Mucosa of descending colon (tissue), 3 donors: ENCODE measurements around the gene NDUFV3. TPM values are rescaled to one million over a fixed set of nuclear protein-coding genes. Genes with fewer than 3 reads are reported as not detected.
"Not testable (repeated sequence)": the region's sequence is repeated elsewhere in the genome, so short reads cannot be mapped to it uniquely, and the experiment has no call there.

ENCODE experiments used
- ATAC-seq: fragments of 200-7000 bp; cut with Tn5 transposase; one replicate; pipeline ENCODE4 v1.9.1; 2020; ENCODE audit warnings: mild to moderate bottlenecking, moderate library complexity
- DNase-seq, 3 donors: peaks; one replicate each; pipeline ENCODE4 v3.0.0-alpha.2; 2020
- H3K36me3 ChIP-seq: fragments of 200-600 bp; one replicate; pipeline ENCODE4 v1.8.0; 2021; ENCODE audit warnings: low read depth, mild to moderate bottlenecking
- H3K4me1 ChIP-seq: fragments of 200-600 bp; one replicate; pipeline ENCODE4 v1.8.0; 2021; ENCODE audit warnings: low read depth, mild to moderate bottlenecking
- H3K4me3 ChIP-seq: fragments of 200-600 bp; one replicate; pipeline ENCODE4 v1.8.0; 2021; ENCODE audit warnings: mild to moderate bottlenecking
- H3K9me3 ChIP-seq: fragments of 200-600 bp; one replicate; pipeline ENCODE4 v1.8.0; 2021; ENCODE audit warnings: mild to moderate bottlenecking
- intact Hi-C, 2 donors: fragments of 100-400 bp; cut with DNase I in 1 of 2; cut with micrococcal nuclease in 1 of 2; formaldehyde crosslinking; loops; one replicate each; pipeline versions ENCODE4 v1.11.0 to v1.11.1; 2022; cut with DNase I, micrococcal nuclease
- total RNA-seq, 3 donors: library from RNA; stranded (reverse); fragmentation: NEBNext Ultra II Directional in 2 of 3; extraction: Animal tissue kit (Norgen Biotek cat#: 25700) in 2 of 3; gene quantifications; one replicate each; pipeline versions ENCODE4 v1.2.1 to v1.2.4, GENCODE V29; 2021 to 2023
- TF ChIP-seq, protein P1 (sequence below): fragments of 200-600 bp; IDR thresholded peaks from one replicate; pipeline ENCODE4 v1.8.0; 2022; ENCODE audit warnings: antibody characterized with exemption, mild to moderate bottlenecking
- donor health status: DM: no; HTN: no; CAD: no; lungs with moderate emphysema.
- donor health status: DM: no; HTN: no; CAD: no.
- donor health status: DM: no; HTN: yes; CAD: no.

NDUFV3 gene
- total RNA-seq, 3 donors from 2014 or later, result 36.9 to 54.4 (median 38.5) TPM

GRCh38 chr21:42887326-42887725 is 5.8 kb upstream of the NDUFV3 start:
- Histone ChIP-seq H3K9me3 (no peaks in the 10 kb centered on the region), H3K4me1 (no peaks in the 10 kb centered on the region), H3K4me3 (no peak overlapping the region), H3K36me3 (no peaks in the 10 kb centered on the region)
- DNase-seq (no peak), ATAC-seq (no peak)
- intact Hi-C loops, result no loop called here
- TF ChIP-seq, protein P1, sequence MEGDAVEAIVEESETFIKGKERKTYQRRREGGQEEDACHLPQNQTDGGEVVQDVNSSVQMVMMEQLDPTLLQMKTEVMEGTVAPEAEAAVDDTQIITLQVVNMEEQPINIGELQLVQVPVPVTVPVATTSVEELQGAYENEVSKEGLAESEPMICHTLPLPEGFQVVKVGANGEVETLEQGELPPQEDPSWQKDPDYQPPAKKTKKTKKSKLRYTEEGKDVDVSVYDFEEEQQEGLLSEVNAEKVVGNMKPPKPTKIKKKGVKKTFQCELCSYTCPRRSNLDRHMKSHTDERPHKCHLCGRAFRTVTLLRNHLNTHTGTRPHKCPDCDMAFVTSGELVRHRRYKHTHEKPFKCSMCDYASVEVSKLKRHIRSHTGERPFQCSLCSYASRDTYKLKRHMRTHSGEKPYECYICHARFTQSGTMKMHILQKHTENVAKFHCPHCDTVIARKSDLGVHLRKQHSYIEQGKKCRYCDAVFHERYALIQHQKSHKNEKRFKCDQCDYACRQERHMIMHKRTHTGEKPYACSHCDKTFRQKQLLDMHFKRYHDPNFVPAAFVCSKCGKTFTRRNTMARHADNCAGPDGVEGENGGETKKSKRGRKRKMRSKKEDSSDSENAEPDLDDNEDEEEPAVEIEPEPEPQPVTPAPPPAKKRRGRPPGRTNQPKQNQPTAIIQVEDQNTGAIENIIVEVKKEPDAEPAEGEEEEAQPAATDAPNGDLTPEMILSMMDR, result no peak

GRCh38 chr21:42892582-42892930 is 553 bp upstream of the NDUFV3 start:
- DNase-seq, result no peak
- intact Hi-C loops, result no loop called here
- TF ChIP-seq, protein P1, result no peak
- no peaks in the 10 kb centered on the region for H3K9me3 ChIP-seq
- peak overlapping the region; percentile 76 for H3K4me3 ChIP-seq
- ATAC-seq, result peak; percentile 32
- no peaks in the 10 kb centered on the region for H3K4me1 ChIP-seq
- H3K36me3 ChIP-seq, result no peaks in the 10 kb centered on the region

DNA sequence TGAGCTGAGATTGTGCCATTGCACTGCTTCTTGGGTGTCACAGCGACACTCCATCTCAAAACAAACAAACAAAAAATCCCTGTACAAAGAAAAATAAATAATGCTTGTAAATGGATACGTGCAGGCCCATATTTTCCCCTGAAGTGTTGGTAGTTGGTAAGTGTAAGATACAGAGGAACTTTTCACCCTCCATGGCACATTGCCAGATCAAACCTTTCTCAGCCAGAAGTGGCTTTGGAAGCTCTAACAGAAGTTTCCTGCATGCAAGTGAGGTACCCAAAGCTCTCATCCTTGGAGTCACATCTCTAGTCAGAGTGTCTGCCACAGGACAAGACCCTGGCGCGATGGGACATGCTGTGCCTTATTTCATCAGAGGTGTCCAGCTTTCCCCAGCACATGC is 7.3 kb downstream of the NDUFV3 start:
- Histone ChIP-seq H3K4me3 (no peak overlapping the region), H3K9me3 (no peaks in the 10 kb centered on the region), H3K36me3 (peaks cover 15% of the 10 kb centered on the region), H3K4me1 (no peaks in the 10 kb centered on the region)
- TF ChIP-seq, protein P1, result no peak
- ATAC-seq (no peak), DNase-seq (no peak)
- intact Hi-C loops, result no loop called here

- no peak for DNase-seq
- H3K4me3 ChIP-seq, result no peak overlapping the region
- no peak for ATAC-seq
- intact Hi-C loops, result no loop called here
- no peaks in the 10 kb centered on the region for H3K4me1 ChIP-seq
- no peaks in the 10 kb centered on the region for H3K9me3 ChIP-seq
- peaks cover 15% of the 10 kb centered on the region for H3K36me3 ChIP-seq
- TF ChIP-seq, protein P1, result no peak
Observed at GRCh38 chr21:42903817-42904216, 10.7 kb downstream of the NDUFV3 start.

GRCh38 chr21:42905195-42905594 is 12.1 kb downstream of the NDUFV3 start:
- H3K9me3 ChIP-seq, result no peaks in the 10 kb centered on the region
- no peak for ATAC-seq
- H3K4me1 ChIP-seq, result no peaks in the 10 kb centered on the region
- intact Hi-C loops, result no loop called here
- DNase-seq, result no peak
- H3K4me3 ChIP-seq, result no peak overlapping the region
- peaks cover 15% of the 10 kb centered on the region for H3K36me3 ChIP-seq
- TF ChIP-seq, protein P1, result no peak

DNA sequence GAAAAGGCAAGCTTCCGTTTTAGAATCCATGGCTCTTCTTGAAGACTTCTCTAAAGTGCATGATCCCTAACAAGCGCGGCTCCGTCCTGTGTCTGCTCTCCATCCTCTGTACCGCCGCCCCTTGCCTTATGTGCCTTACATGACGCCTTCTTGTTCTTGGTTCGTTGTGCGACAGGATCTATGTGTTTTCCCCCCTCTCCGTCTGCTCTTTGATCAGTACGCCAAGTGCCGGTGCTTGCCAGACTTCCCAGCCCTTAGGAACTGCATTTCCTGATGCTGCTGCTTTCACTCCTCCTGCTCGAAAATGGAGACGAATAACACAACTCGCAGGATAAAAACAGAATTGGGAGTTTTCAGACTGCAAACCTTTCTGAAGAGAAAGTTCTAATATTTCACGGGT is 13.1 kb downstream of the NDUFV3 start:
- no peaks in the 10 kb centered on the region for H3K9me3 ChIP-seq
- intact Hi-C loops, result no loop called here
- no peak for ATAC-seq
- TF ChIP-seq, protein P1, result no peak
- peaks cover 15% of the 10 kb centered on the region for H3K36me3 ChIP-seq
- DNase-seq, result no peak
- no peak overlapping the region for H3K4me3 ChIP-seq
- no peaks in the 10 kb centered on the region for H3K4me1 ChIP-seq

GRCh38 chr21:42908484-42908883 is 15.4 kb downstream of the NDUFV3 start:
- DNase-seq, H3K4me3 ChIP-seq, H3K4me1 ChIP-seq, ATAC-seq, H3K9me3 ChIP-seq, intact Hi-C loops: not testable (repeated sequence)
- H3K36me3 ChIP-seq, result peaks cover 13% of the 10 kb centered on the region

DNA sequence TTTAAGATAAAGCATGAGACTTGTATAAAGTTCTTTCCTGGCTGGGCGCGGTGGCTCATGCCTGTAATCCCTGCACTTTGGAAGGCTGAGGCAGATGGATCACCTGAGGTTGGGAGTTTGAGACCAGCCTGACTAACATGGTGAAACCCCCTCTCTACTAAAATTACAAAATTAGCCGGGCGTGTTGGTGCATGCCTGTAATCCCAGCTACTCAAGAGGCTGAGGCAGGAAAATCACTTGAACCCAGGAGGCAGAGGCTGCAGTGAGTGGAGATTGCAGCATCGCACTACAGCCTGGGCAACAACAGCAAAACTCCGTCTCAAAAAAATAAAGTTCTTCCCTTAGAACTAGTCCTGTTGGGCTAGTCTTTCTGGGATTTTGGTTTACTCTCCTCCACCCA is 18.8 kb downstream of the NDUFV3 start:
- DNase-seq, H3K9me3 ChIP-seq, H3K36me3 ChIP-seq, H3K4me3 ChIP-seq, H3K4me1 ChIP-seq, intact Hi-C loops, ATAC-seq: not testable (repeated sequence)
